Activated T-helper 17 cell treated with anti-CD3 and anti-CD28 coated beads, Interleukin-2, amount 50 U/mL, for 72 hours (primary cell): ENCODE results near the gene RBM24. TPM values are rescaled to one million over a fixed set of nuclear protein-coding genes. Genes with fewer than 3 reads are reported as not detected.

Experiments used
- ATAC-seq: fragments of 150-1000 bp; cut with Tn5 transposase; replicated peaks from 2 replicates; pipeline ENCODE4 v1.10.0; 2021; ENCODE audit warnings: mild to moderate bottlenecking, moderate library complexity
- H3K27ac Mint-ChIP-seq: one replicate; pipeline ENCODE4 v1.8.0; 2022; ENCODE audit warnings: mixed read lengths
- H3K27me3 Mint-ChIP-seq: one replicate; pipeline ENCODE4 v1.8.0; 2022; ENCODE audit warnings: mixed read lengths
- H3K36me3 Mint-ChIP-seq: one replicate; pipeline ENCODE4 v1.8.0; 2022; ENCODE audit warnings: low read depth, mild to moderate bottlenecking, mixed read lengths
- H3K4me1 Mint-ChIP-seq: one replicate; pipeline ENCODE4 v1.8.0; 2022; ENCODE audit warnings: mixed read lengths
- H3K4me3 Mint-ChIP-seq: one replicate; pipeline ENCODE4 v1.8.0; 2022; ENCODE audit warnings: mild to moderate bottlenecking, mixed read lengths
- H3K9me3 Mint-ChIP-seq: one replicate; pipeline ENCODE4 v1.8.0; 2022; ENCODE audit warnings: mixed read lengths
- total RNA-seq, 2 donors: library from RNA; stranded (reverse); gene quantifications; one replicate each; pipeline ENCODE4 v1.2.3, GENCODE V29; 2022

Gene RBM24
- total RNA-seq, 2 donors from 2014 or later = not detected

- no peak overlapping the region for H3K27ac Mint-ChIP-seq
Observed at GRCh38 chr6:17278289-17279063, 2.7 kb upstream of the RBM24 start.

GRCh38 chr6:17280138-17280537 is 1.0 kb upstream of the RBM24 start:
- H3K4me3 Mint-ChIP-seq = no peak overlapping the region
- no peak overlapping the region for H3K27ac Mint-ChIP-seq
- H3K9me3 Mint-ChIP-seq = no peaks in the 10 kb centered on the region
- no peaks in the 10 kb centered on the region for H3K4me1 Mint-ChIP-seq
- peaks cover 66% of the 10 kb centered on the region for H3K27me3 Mint-ChIP-seq
- no peak for ATAC-seq
- no peaks in the 10 kb centered on the region for H3K36me3 Mint-ChIP-seq

More at GRCh38 chr6:17278289-17279063, 2.7 kb upstream of the RBM24 start:
- no peaks in the 10 kb centered on the region for H3K36me3 Mint-ChIP-seq
- H3K4me3 Mint-ChIP-seq = no peak overlapping the region
- ATAC-seq = no peak
- H3K4me1 Mint-ChIP-seq = no peaks in the 10 kb centered on the region
- H3K9me3 Mint-ChIP-seq = no peaks in the 10 kb centered on the region
- peaks cover 73% of the 10 kb centered on the region for H3K27me3 Mint-ChIP-seq

- Mint-ChIP-seq H3K27ac (no peak overlapping the region), H3K27me3 (peaks cover 67% of the 10 kb centered on the region), H3K36me3 (no peaks in the 10 kb centered on the region), H3K4me3 (peak overlapping the region; percentile 72), H3K9me3 (no peaks in the 10 kb centered on the region), H3K4me1 (no peaks in the 10 kb centered on the region)
- no peak for ATAC-seq
Observed at GRCh38 chr6:17280552-17281090, 540 bp upstream of the RBM24 start.

GRCh38 chr6:17281497-17282481 is 628 bp downstream of the RBM24 start:
- Mint-ChIP-seq H3K4me1 (no peaks in the 10 kb centered on the region), H3K36me3 (no peaks in the 10 kb centered on the region), H3K9me3 (no peaks in the 10 kb centered on the region), H3K27me3 (peaks cover 73% of the 10 kb centered on the region), H3K4me3 (peak overlapping the region; percentile 72), H3K27ac (no peak overlapping the region)
- ATAC-seq = no peak

GRCh38 chr6:17283074-17283473 is 1.9 kb downstream of the RBM24 start:
- Mint-ChIP-seq H3K27ac (no peak overlapping the region), H3K36me3 (no peaks in the 10 kb centered on the region), H3K4me3 (no peak overlapping the region), H3K9me3 (no peaks in the 10 kb centered on the region), H3K27me3 (peaks cover 66% of the 10 kb centered on the region), H3K4me1 (no peaks in the 10 kb centered on the region)
- no peak for ATAC-seq

- Mint-ChIP-seq H3K27me3 (peaks cover 37% of the 10 kb centered on the region), H3K9me3 (no peaks in the 10 kb centered on the region), H3K27ac (no peak overlapping the region), H3K36me3 (no peaks in the 10 kb centered on the region), H3K4me1 (no peaks in the 10 kb centered on the region), H3K4me3 (no peak overlapping the region)
- ATAC-seq = no peak
Observed at GRCh38 chr6:17289630-17290061, 8.5 kb downstream of the RBM24 start.

- no peak overlapping the region for H3K4me3 Mint-ChIP-seq
- ATAC-seq = no peak
- no peaks in the 10 kb centered on the region for H3K4me1 Mint-ChIP-seq
- no peaks in the 10 kb centered on the region for H3K36me3 Mint-ChIP-seq
- H3K27me3 Mint-ChIP-seq = peaks cover 20% of the 10 kb centered on the region
- no peak overlapping the region for H3K27ac Mint-ChIP-seq
- no peaks in the 10 kb centered on the region for H3K9me3 Mint-ChIP-seq
Observed at GRCh38 chr6:17291778-17292177, 10.6 kb downstream of the RBM24 start.

GRCh38 chr6:17292600-17293133 is 11.5 kb downstream of the RBM24 start:
- H3K27me3 Mint-ChIP-seq = peaks cover 25% of the 10 kb centered on the region
- no peak overlapping the region for H3K27ac Mint-ChIP-seq
- H3K4me3 Mint-ChIP-seq = no peak overlapping the region
- H3K4me1 Mint-ChIP-seq = no peaks in the 10 kb centered on the region
- no peak for ATAC-seq
- H3K9me3 Mint-ChIP-seq = no peaks in the 10 kb centered on the region
- no peaks in the 10 kb centered on the region for H3K36me3 Mint-ChIP-seq

GRCh38 chr6:17293395-17293794 is 12.2 kb downstream of the RBM24 start:
- H3K27me3 Mint-ChIP-seq = peaks cover 22% of the 10 kb centered on the region
- no peaks in the 10 kb centered on the region for H3K4me1 Mint-ChIP-seq
- H3K36me3 Mint-ChIP-seq = no peaks in the 10 kb centered on the region
- ATAC-seq = no peak
- no peak overlapping the region for H3K27ac Mint-ChIP-seq
- H3K9me3 Mint-ChIP-seq = no peaks in the 10 kb centered on the region
- no peak overlapping the region for H3K4me3 Mint-ChIP-seq

- no peak overlapping the region for H3K4me3 Mint-ChIP-seq
- H3K27me3 Mint-ChIP-seq = peaks cover 8% of the 10 kb centered on the region
- ATAC-seq = no peak
- H3K4me1 Mint-ChIP-seq = no peaks in the 10 kb centered on the region
- no peaks in the 10 kb centered on the region for H3K9me3 Mint-ChIP-seq
- H3K27ac Mint-ChIP-seq = no peak overlapping the region
- H3K36me3 Mint-ChIP-seq = no peaks in the 10 kb centered on the region
Observed at GRCh38 chr6:17297271-17298080, 16.3 kb downstream of the RBM24 start.

GRCh38 chr6:17298257-17298656 is 17.1 kb downstream of the RBM24 start:
- Mint-ChIP-seq H3K27ac (no peak overlapping the region), H3K36me3 (no peaks in the 10 kb centered on the region), H3K9me3 (no peaks in the 10 kb centered on the region), H3K27me3 (peaks cover 8% of the 10 kb centered on the region), H3K4me1 (no peaks in the 10 kb centered on the region), H3K4me3 (no peak overlapping the region)
- ATAC-seq = no peak

GRCh38 chr6:17299222-17299621 is 18.1 kb downstream of the RBM24 start:
- Mint-ChIP-seq H3K27ac (no peak overlapping the region), H3K27me3 (peaks cover 8% of the 10 kb centered on the region), H3K4me3 (no peak overlapping the region), H3K4me1 (no peaks in the 10 kb centered on the region), H3K9me3 (no peaks in the 10 kb centered on the region), H3K36me3 (no peaks in the 10 kb centered on the region)
- no peak for ATAC-seq

- ATAC-seq = no peak
- Mint-ChIP-seq H3K27me3 (peaks cover 8% of the 10 kb centered on the region), H3K36me3 (no peaks in the 10 kb centered on the region), H3K4me3 (no peak overlapping the region), H3K27ac (no peak overlapping the region), H3K4me1 (no peaks in the 10 kb centered on the region), H3K9me3 (no peaks in the 10 kb centered on the region)
Observed at GRCh38 chr6:17299750-17300149, 18.6 kb downstream of the RBM24 start.

- no peak for ATAC-seq
- H3K36me3 Mint-ChIP-seq = no peaks in the 10 kb centered on the region
- H3K27ac Mint-ChIP-seq = no peak overlapping the region
- no peaks in the 10 kb centered on the region for H3K4me1 Mint-ChIP-seq
- peaks cover 8% of the 10 kb centered on the region for H3K27me3 Mint-ChIP-seq
- H3K9me3 Mint-ChIP-seq = no peaks in the 10 kb centered on the region
- no peak overlapping the region for H3K4me3 Mint-ChIP-seq
Observed at GRCh38 chr6:17300637-17301036, 19.5 kb downstream of the RBM24 start.
